ENCODE measurements around the gene DHX58.

DNA sequence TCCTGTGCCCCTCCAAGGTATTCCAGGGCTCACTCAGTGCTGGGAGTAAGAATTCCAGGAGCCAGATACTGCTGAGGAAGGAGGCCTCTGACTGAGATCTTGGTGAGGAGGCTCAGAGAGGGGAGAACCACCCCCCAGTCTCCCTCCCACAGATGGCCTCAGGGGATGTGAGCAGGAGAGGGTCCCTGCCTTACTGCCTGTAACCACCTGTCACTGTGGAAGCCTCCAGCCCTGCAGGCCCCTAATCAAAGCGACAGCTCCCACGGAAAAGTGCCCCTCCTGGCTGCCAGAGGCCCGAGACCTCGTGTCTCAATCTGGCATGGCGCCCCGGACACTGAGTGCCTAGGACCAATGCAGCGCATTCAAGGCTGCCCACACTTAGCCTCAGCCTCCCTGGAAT, 54.5 kb downstream of the DHX58 start:
- TF ChIP-seq, protein P1, sequence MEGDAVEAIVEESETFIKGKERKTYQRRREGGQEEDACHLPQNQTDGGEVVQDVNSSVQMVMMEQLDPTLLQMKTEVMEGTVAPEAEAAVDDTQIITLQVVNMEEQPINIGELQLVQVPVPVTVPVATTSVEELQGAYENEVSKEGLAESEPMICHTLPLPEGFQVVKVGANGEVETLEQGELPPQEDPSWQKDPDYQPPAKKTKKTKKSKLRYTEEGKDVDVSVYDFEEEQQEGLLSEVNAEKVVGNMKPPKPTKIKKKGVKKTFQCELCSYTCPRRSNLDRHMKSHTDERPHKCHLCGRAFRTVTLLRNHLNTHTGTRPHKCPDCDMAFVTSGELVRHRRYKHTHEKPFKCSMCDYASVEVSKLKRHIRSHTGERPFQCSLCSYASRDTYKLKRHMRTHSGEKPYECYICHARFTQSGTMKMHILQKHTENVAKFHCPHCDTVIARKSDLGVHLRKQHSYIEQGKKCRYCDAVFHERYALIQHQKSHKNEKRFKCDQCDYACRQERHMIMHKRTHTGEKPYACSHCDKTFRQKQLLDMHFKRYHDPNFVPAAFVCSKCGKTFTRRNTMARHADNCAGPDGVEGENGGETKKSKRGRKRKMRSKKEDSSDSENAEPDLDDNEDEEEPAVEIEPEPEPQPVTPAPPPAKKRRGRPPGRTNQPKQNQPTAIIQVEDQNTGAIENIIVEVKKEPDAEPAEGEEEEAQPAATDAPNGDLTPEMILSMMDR (IDR thresholded peaks at IDR 0.05 in 8 of 11, conservative IDR thresholded peaks at IDR 0.05 in 3 of 11) = no peak
- TF ChIP-seq POLR2AphosphoS5 (IDR thresholded peaks at IDR 0.05) = no peak
- TF ChIP-seq POLR2A (IDR thresholded peaks at IDR 0.05) = no peak

Data from spleen (tissue), 7 donors.